Measurements from ENCODE around the gene PAOX. TPM values are rescaled to one million over a fixed set of nuclear protein-coding genes. Genes with fewer than 3 reads are reported as not detected.

PAOX gene
- total RNA-seq, 1 donor from 2014 or later, result 8.2 TPM

- Mint-ChIP-seq H3K27me3 (no peaks in the 10 kb centered on the region), H3K4me3 (peak overlapping the region; percentile 78)
- TF ChIP-seq CTCF (conservative IDR thresholded peaks at IDR 0.05), result no peak
Measured at GRCh38 chr10:133377025-133377817, 1.8 kb upstream of the PAOX start.

GRCh38 chr10:133377818-133378250 lies 1.2 kb upstream of the PAOX start:
- Mint-ChIP-seq H3K9me3 (no peaks in the 10 kb centered on the region), H3K4me3 (peak overlapping the region; percentile 85), H3K36me3 (no peaks in the 10 kb centered on the region), H3K27ac (peak overlapping the region; percentile 50), H3K27me3 (no peaks in the 10 kb centered on the region), H3K4me1 (ENCODE audit: unreplicated experiment) (peaks cover 10% of the 10 kb centered on the region)
- DNase-seq (ENCODE audit: extremely low spot score, unreplicated experiment), result no peak
- no peak for TF ChIP-seq CTCF (conservative IDR thresholded peaks at IDR 0.05)

More at GRCh38 chr10:133377025-133377817, 1.8 kb upstream of the PAOX start:
- DNase-seq (ENCODE audit: extremely low spot score, unreplicated experiment), result no peak
- no peaks in the 10 kb centered on the region for H3K9me3 Mint-ChIP-seq
- H3K36me3 Mint-ChIP-seq, result no peaks in the 10 kb centered on the region
- H3K27ac Mint-ChIP-seq, result no peak overlapping the region
- H3K4me1 Mint-ChIP-seq (ENCODE audit: unreplicated experiment), result peaks cover 10% of the 10 kb centered on the region

- no peak for TF ChIP-seq CTCF (conservative IDR thresholded peaks at IDR 0.05)
- Mint-ChIP-seq H3K36me3 (no peaks in the 10 kb centered on the region), H3K4me3 (peak overlapping the region; percentile 85), H3K27me3 (no peaks in the 10 kb centered on the region), H3K27ac (peak overlapping the region; percentile 50), H3K9me3 (no peaks in the 10 kb centered on the region), H3K4me1 (ENCODE audit: unreplicated experiment) (peaks cover 10% of the 10 kb centered on the region)
- DNase-seq (ENCODE audit: extremely low spot score, unreplicated experiment), result peak; percentile 83
Measured at GRCh38 chr10:133378251-133379096, 588 bp upstream of the PAOX start.

GRCh38 chr10:133379801-133380666 lies 972 bp downstream of the PAOX start:
- no peak for TF ChIP-seq CTCF (conservative IDR thresholded peaks at IDR 0.05)
- Mint-ChIP-seq H3K9me3 (no peaks in the 10 kb centered on the region), H3K4me3 (peak overlapping the region; percentile 80), H3K27me3 (no peaks in the 10 kb centered on the region), H3K4me1 (ENCODE audit: unreplicated experiment) (no peaks in the 10 kb centered on the region), H3K36me3 (no peaks in the 10 kb centered on the region), H3K27ac (no peak overlapping the region)
- DNase-seq (ENCODE audit: extremely low spot score, unreplicated experiment), result no peak

GRCh38 chr10:133381036-133381435 lies 2.0 kb downstream of the PAOX start:
- Mint-ChIP-seq H3K4me3 (no peak overlapping the region), H3K36me3 (peaks cover under 1% of the 10 kb centered on the region), H3K4me1 (ENCODE audit: unreplicated experiment) (no peaks in the 10 kb centered on the region), H3K27me3 (no peaks in the 10 kb centered on the region), H3K9me3 (no peaks in the 10 kb centered on the region), H3K27ac (no peak overlapping the region)
- no peak for TF ChIP-seq CTCF (conservative IDR thresholded peaks at IDR 0.05)
- no peak for DNase-seq (ENCODE audit: extremely low spot score, unreplicated experiment)
